PFSK-1 (cell line): Measurements from ENCODE around the gene ATP5F1E.

Experiments
- FOXP2 ChIP-seq: optimal IDR thresholded peaks from 2 replicates; pipeline ENCODE3; 2011; ENCODE audit warnings: borderline replicate concordance, control low read depth, inconsistent platforms; ENCODE audit not compliant: insufficient read depth; ENCODE audit errors: extremely low read length, extremely low read depth
- POLR2AphosphoS5 ChIP-seq: IDR thresholded peaks from 2 replicates; pipeline ENCODE4 v1.6.1; 2012; ENCODE audit warnings: low read depth, mild to moderate bottlenecking, control low read depth, low read length, moderate library complexity
- REST ChIP-seq, 2 experiments: IDR thresholded peaks; 2 replicates each; pipeline versions ENCODE4 v1.6.1 to v1.8.0; 2011 to 2012; ENCODE audit warnings: low read depth in 2 of 2, low read length in 2 of 2, control low read depth in 1 of 2, inconsistent platforms in 1 of 2, mild to moderate bottlenecking in 1 of 2, moderate library complexity in 1 of 2; ENCODE audit not compliant: insufficient read depth in 1 of 2
- SIN3A ChIP-seq: IDR thresholded peaks from 2 replicates; pipeline ENCODE4 v1.6.1; 2012; ENCODE audit warnings: mild to moderate bottlenecking, low read length, moderate library complexity, borderline replicate concordance; ENCODE audit not compliant: insufficient read depth
- TAF1 ChIP-seq: IDR thresholded peaks from 2 replicates; pipeline ENCODE4 v1.6.1; 2012; ENCODE audit warnings: low read length, control low read depth, borderline replicate concordance; ENCODE audit not compliant: insufficient read depth

DNA sequence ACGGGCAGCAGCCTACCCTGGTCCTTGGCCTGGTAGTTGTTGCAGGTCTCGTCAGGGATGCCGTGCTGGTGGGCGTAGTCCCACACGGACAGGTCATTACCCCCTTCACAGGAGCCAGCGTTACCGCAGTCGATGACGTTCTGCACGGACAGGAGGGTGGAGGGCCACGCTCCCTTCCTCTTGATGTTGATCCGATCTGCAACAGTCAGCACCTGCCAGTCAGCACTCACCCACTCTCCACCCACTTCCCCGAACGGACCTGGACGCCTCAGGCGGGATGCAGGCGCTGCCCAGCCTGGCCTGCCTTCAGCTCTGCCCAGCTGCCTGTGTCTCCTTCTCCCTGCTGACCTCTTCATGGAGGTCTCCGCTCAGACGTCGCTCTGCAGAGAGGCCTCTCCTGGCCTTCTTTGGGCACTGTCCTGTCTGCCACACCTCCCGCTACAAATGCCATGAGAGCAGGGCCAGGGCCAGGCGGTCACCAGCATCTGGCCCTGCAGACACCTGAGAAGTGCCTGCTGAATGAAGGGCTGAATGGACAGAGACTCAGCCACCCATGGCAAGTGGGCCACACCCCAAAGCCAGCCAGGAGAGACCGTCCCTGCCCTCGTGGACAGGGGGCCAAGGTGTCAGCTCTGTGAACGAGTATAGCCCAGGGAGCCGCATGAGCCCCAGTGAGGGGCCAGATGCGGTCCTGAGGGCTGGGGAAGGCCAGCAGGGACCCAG lies 30.5 kb downstream of the ATP5F1E start:
- TF ChIP-seq POLR2AphosphoS5 (no peak), TAF1 (no peak), SIN3A (no peak), FOXP2 (no peak), REST (IDR thresholded peaks at IDR 0.05; ENCODE audit: insufficient read depth in 1 of 2, low read depth in 2 of 2, low read length in 2 of 2) (no peak)
